Mesenteric fat pad (tissue), 1 donor: Measurements from ENCODE around the gene KCTD20. TPM values are rescaled to one million over a fixed set of nuclear protein-coding genes. Genes with fewer than 3 reads are reported as not detected.

Experiments used
- DNase-seq: peaks from one replicate; pipeline ENCODE4 v3.0.0-alpha.2; 2020; ENCODE audit warnings: low spot score
- total RNA-seq: library from RNA; stranded (reverse); fragmentation: NEBNext Ultra II Directional; extraction: Animal tissue kit (Norgen Biotek cat#: 25700); gene quantifications from one replicate; pipeline ENCODE4 v1.2.1, GENCODE V29; 2021
- donor health status: DM: yes; HTN: yes; CAD: no.

KCTD20 gene
- total RNA-seq, 1 donor from 2014 or later = 81.7 TPM

GRCh38 chr6:36492092-36492491 lies 49.3 kb downstream of the KCTD20 start:
- no peak for DNase-seq

- no peak for DNase-seq
These were observed 49.8 kb downstream of the KCTD20 start for GRCh38 chr6:36492621-36493020.

GRCh38 chr6:36493319-36493718 lies 50.5 kb downstream of the KCTD20 start:
- DNase-seq = no peak

GRCh38 chr6:36493859-36494258 lies 51.1 kb downstream of the KCTD20 start:
- DNase-seq = no peak

- DNase-seq = no peak
These were observed 52.3 kb downstream of the KCTD20 start for GRCh38 chr6:36495086-36495485.

- DNase-seq = no peak
These were observed 57.1 kb downstream of the KCTD20 start for GRCh38 chr6:36499918-36500317.

GRCh38 chr6:36501686-36502085 lies 58.9 kb downstream of the KCTD20 start:
- no peak for DNase-seq

GRCh38 chr6:36504181-36504580 lies 61.4 kb downstream of the KCTD20 start:
- DNase-seq = no peak

GRCh38 chr6:36504982-36505381 lies 62.2 kb downstream of the KCTD20 start:
- no peak for DNase-seq

GRCh38 chr6:36505744-36506534 lies 63.1 kb downstream of the KCTD20 start:
- no peak for DNase-seq

- DNase-seq = no peak
These were observed 63.8 kb downstream of the KCTD20 start for GRCh38 chr6:36506611-36507010.

GRCh38 chr6:36508532-36508931 lies 65.7 kb downstream of the KCTD20 start:
- no peak for DNase-seq

GRCh38 chr6:36510365-36510764 lies 67.6 kb downstream of the KCTD20 start:
- DNase-seq = no peak

GRCh38 chr6:36514554-36515456 lies 72.0 kb downstream of the KCTD20 start:
- no peak for DNase-seq

- DNase-seq = no peak
These were observed 73.0 kb downstream of the KCTD20 start for GRCh38 chr6:36515844-36516243.

GRCh38 chr6:36516559-36516958 lies 73.8 kb downstream of the KCTD20 start:
- no peak for DNase-seq

- no peak for DNase-seq
These were observed 74.2 kb downstream of the KCTD20 start for GRCh38 chr6:36516988-36517387.

- DNase-seq = no peak
These were observed 74.6 kb downstream of the KCTD20 start for GRCh38 chr6:36517408-36517807.

- DNase-seq = no peak
These were observed 76.6 kb downstream of the KCTD20 start for GRCh38 chr6:36519352-36519751.

GRCh38 chr6:36523451-36523850 lies 80.7 kb downstream of the KCTD20 start:
- no peak for DNase-seq

GRCh38 chr6:36523936-36524499 lies 81.2 kb downstream of the KCTD20 start:
- no peak for DNase-seq

GRCh38 chr6:36524871-36525270 lies 82.1 kb downstream of the KCTD20 start:
- DNase-seq = no peak
